Measurements from ENCODE around the gene DAPK1. TPM values are rescaled to one million over a fixed set of nuclear protein-coding genes. Genes with fewer than 3 reads are reported as not detected.
A peak's percentile ranks its signal among the peaks of the same experiment; 100 is the strongest.

DAPK1 gene
- under 1 TPM; 0.29 to 0.47 TPM for total RNA-seq

DNA sequence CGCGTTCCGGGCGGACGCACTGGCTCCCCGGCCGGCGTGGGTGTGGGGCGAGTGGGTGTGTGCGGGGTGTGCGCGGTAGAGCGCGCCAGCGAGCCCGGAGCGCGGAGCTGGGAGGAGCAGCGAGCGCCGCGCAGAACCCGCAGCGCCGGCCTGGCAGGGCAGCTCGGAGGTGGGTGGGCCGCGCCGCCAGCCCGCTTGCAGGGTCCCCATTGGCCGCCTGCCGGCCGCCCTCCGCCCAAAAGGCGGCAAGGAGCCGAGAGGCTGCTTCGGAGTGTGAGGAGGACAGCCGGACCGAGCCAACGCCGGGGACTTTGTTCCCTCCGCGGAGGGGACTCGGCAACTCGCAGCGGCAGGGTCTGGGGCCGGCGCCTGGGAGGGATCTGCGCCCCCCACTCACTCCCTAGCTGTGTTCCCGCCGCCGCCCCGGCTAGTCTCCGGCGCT, at the start of gene DAPK1:
Gene DAPK1, plus strand, starts transcription at position 264 of the 442 bp plus-strand sequence. CDS start 1,211 bp downstream, outside the sequence.
- CTCF ChIA-PET, result no interaction called here
- Mint-ChIP-seq H3K36me3 (ENCODE audit: low read depth) (no peaks in the 10 kb centered on the region), H3K27me3 (ENCODE audit: low read depth) (peaks cover 38% of the 10 kb centered on the region)

DNA sequence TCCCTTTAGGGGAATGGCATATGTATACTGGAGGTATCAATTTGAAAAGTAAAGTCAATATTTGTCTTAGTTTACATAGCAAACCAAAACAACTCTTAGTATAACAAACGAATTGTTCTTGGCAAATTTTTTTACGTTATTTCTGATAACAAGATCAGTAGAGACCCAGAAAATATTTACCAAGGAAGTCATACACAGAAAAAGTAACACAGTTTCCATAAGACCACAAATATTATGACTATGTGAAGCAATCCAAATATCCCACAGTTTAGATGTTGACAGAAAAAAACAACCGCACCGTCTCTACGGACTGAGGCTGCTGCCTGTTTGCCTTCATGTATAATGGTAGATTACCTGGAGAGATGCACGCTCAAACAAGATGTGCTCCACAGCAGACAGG, 46.5 kb upstream of the DAPK1 start:
- Mint-ChIP-seq H3K27ac (no peak overlapping the region), H3K36me3 (ENCODE audit: low read depth) (no peaks in the 10 kb centered on the region), H3K4me3 (no peak overlapping the region), H3K4me1 (ENCODE audit: low read depth) (no peaks in the 10 kb centered on the region), H3K27me3 (ENCODE audit: low read depth) (no peaks in the 10 kb centered on the region), H3K9me3 (ENCODE audit: insufficient read depth) (peaks cover 1% of the 10 kb centered on the region)
- DNase-seq (no peak), ATAC-seq (no peak)
- ChIA-PET CTCF (no interaction called here), POLR2A (no interaction called here)

More for the DNA sequence above, at the start of gene DAPK1:
- Mint-ChIP-seq H3K27ac (no peak within 1 kb of the TSS), H3K4me3 (peak within 1 kb of the TSS; percentile 40), H3K4me1 (ENCODE audit: low read depth) (peaks cover 5% of the 10 kb centered on the region), H3K9me3 (ENCODE audit: insufficient read depth) (no peaks in the 10 kb centered on the region)
- POLR2A ChIA-PET, result no interaction called here
- ATAC-seq (peak; percentile 81), DNase-seq (no peak)

GRCh38 chr9:87455407-87455806, 42.3 kb upstream of the DAPK1 start:
- Mint-ChIP-seq H3K27ac (no peak overlapping the region), H3K27me3 (ENCODE audit: low read depth) (no peaks in the 10 kb centered on the region), H3K36me3 (ENCODE audit: low read depth) (no peaks in the 10 kb centered on the region), H3K4me3 (no peak overlapping the region), H3K4me1 (ENCODE audit: low read depth) (no peaks in the 10 kb centered on the region), H3K9me3 (ENCODE audit: insufficient read depth) (peaks cover 7% of the 10 kb centered on the region)
- ATAC-seq (no peak), DNase-seq (no peak)
- POLR2A ChIA-PET, result no interaction called here
- CTCF ChIA-PET, result no interaction called here

- POLR2A ChIA-PET, result no interaction called here
- Mint-ChIP-seq H3K4me1 (ENCODE audit: low read depth) (no peaks in the 10 kb centered on the region), H3K27ac (no peak overlapping the region), H3K27me3 (ENCODE audit: low read depth) (no peaks in the 10 kb centered on the region), H3K9me3 (ENCODE audit: insufficient read depth) (peaks cover 4% of the 10 kb centered on the region), H3K4me3 (no peak overlapping the region), H3K36me3 (ENCODE audit: low read depth) (no peaks in the 10 kb centered on the region)
- CTCF ChIA-PET, result no interaction called here
- ATAC-seq, result no peak
- DNase-seq, result no peak
Measured at GRCh38 chr9:87461256-87461655, 36.4 kb upstream of the DAPK1 start.

DNA sequence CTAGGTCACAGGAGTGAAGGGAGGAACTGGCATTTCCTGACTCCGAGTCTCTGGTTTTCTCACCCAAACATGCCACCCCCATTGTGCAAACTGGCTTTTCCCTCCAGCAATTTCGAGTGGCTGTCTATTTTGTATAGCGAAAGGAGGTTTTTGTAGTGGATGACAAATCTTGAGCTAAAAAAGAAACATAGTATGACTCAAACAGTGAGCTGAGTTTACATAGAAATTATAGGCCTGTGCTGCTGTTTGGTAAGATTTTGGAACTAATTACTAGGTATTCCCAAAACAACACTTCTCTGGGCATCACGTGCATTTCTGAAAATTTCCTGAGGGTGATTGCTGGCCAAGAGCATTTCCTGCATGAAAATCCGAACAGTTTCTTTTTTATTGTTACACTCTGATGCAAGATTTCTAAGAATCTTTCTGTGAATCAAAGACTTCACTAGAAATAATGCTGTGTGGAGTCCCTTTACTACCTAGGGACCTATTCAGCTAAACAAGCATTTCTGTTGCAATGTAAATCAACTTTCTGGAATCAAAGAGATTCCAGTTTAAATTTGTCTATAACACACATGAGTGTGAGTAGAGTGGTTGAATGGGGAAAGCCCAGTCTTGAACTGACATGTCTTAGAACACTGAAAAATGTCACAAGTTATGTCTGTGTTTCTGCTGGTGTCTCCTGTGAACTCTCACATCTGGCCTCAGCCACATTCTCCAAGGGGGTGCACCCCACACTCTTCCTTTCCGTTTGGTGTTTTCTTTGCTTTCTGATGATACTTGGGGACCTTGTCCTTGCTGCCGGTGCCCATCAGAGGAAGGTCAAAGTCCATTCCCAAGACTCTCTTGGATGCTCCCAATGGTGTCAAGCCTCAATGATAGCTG, 33.3 kb upstream of the DAPK1 start:
- no peaks in the 10 kb centered on the region for H3K36me3 Mint-ChIP-seq (ENCODE audit: low read depth)
- POLR2A ChIA-PET, result no interaction called here
- no peaks in the 10 kb centered on the region for H3K27me3 Mint-ChIP-seq (ENCODE audit: low read depth)

GRCh38 chr9:87464992-87465378, 32.7 kb upstream of the DAPK1 start:
- Mint-ChIP-seq H3K9me3 (ENCODE audit: insufficient read depth) (no peaks in the 10 kb centered on the region), H3K4me1 (ENCODE audit: low read depth) (no peaks in the 10 kb centered on the region), H3K36me3 (ENCODE audit: low read depth) (no peaks in the 10 kb centered on the region), H3K4me3 (no peak overlapping the region), H3K27me3 (ENCODE audit: low read depth) (no peaks in the 10 kb centered on the region), H3K27ac (no peak overlapping the region)
- POLR2A ChIA-PET, result no interaction called here
- no peak for DNase-seq
- CTCF ChIA-PET, result no interaction called here
- ATAC-seq, result no peak

More for the DNA sequence above, 33.3 kb upstream of the DAPK1 start:
- no peak overlapping the region for H3K4me3 Mint-ChIP-seq
- no peaks in the 10 kb centered on the region for H3K4me1 Mint-ChIP-seq (ENCODE audit: low read depth)
- ATAC-seq (no peak), DNase-seq (no peak)
- CTCF ChIA-PET, result no interaction called here
- H3K9me3 Mint-ChIP-seq (ENCODE audit: insufficient read depth), result no peaks in the 10 kb centered on the region
- H3K27ac Mint-ChIP-seq, result no peak overlapping the region

DNA sequence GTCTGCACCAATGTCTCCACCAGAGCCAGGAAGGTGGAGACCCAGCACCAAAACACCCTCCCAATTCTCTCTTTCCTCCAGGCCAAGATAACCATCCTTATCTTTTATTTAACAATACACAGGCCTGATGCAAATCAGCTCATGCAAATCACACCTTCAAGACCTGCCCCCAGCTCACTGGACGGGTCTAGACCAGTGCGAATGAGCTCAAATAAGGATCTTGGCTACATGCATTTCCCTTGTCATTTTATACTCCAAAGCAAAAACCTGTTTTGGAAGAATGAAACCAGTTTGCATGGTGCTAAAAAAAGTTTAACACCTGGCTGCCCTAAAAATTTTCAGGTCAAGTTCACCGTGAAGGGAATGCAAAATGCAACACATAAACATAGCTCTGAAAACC, 31.9 kb upstream of the DAPK1 start:
- ChIA-PET POLR2A (interaction anchor here (0.8 kb wide), 1 partner anchor 39 kb away, joined by 3 read pairs; no protein-coding TSS in a partner anchor), CTCF (no interaction called here)
- no peaks in the 10 kb centered on the region for H3K27me3 Mint-ChIP-seq (ENCODE audit: low read depth)
- H3K36me3 Mint-ChIP-seq (ENCODE audit: low read depth), result no peaks in the 10 kb centered on the region
- ATAC-seq (no peak), DNase-seq (no peak)
- no peaks in the 10 kb centered on the region for H3K9me3 Mint-ChIP-seq (ENCODE audit: insufficient read depth)
- H3K4me1 Mint-ChIP-seq (ENCODE audit: low read depth), result no peaks in the 10 kb centered on the region
- no peak overlapping the region for H3K4me3 Mint-ChIP-seq
- no peak overlapping the region for H3K27ac Mint-ChIP-seq

GRCh38 chr9:87467187-87467586, 30.5 kb upstream of the DAPK1 start:
- no peaks in the 10 kb centered on the region for H3K9me3 Mint-ChIP-seq (ENCODE audit: insufficient read depth)
- no peak for DNase-seq
- no peaks in the 10 kb centered on the region for H3K27me3 Mint-ChIP-seq (ENCODE audit: low read depth)
- ATAC-seq, result no peak
- H3K36me3 Mint-ChIP-seq (ENCODE audit: low read depth), result no peaks in the 10 kb centered on the region
- CTCF ChIA-PET, result no interaction called here
- no peaks in the 10 kb centered on the region for H3K4me1 Mint-ChIP-seq (ENCODE audit: low read depth)
- POLR2A ChIA-PET, result no interaction called here
- H3K27ac Mint-ChIP-seq, result no peak overlapping the region
- no peak overlapping the region for H3K4me3 Mint-ChIP-seq

DNA sequence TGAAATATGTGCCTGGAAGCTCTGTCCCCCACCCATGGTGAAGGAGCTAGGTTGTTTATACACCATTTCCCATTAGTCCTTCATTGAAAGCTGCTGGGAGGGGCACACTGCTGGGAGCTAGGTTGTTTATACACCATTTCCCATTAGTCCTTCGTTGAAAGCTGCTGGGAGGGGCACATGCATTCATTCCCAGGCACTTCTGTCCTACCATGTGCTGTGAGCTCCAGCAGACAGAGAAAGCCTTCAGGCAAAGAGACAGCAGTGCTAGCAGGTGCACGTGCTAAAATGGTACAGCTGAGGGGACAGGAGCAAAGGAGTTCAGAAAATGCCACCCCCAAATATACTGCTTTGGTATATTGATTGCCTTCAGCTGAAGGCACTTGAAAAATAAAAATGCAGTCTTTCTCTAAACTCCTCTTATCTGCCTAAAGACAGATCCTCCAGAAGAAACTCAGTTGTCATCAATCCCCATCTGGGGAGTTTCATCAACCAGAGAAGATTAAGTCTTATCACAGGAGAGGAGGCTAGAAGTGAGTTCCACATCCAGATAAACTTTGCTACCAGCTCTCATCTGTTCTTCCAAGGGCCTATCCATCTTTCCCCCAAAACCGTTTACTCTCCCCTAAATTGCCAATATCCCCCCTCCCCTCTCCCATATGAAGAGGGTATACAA, 27.7 kb upstream of the DAPK1 start:
- Mint-ChIP-seq H3K4me1 (ENCODE audit: low read depth) (no peaks in the 10 kb centered on the region), H3K27me3 (ENCODE audit: low read depth) (no peaks in the 10 kb centered on the region), H3K27ac (no peak overlapping the region), H3K36me3 (ENCODE audit: low read depth) (no peaks in the 10 kb centered on the region), H3K9me3 (ENCODE audit: insufficient read depth) (no peaks in the 10 kb centered on the region), H3K4me3 (no peak overlapping the region)
- ATAC-seq (no peak), DNase-seq (no peak)
- ChIA-PET POLR2A (no interaction called here), CTCF (no interaction called here)

DNA sequence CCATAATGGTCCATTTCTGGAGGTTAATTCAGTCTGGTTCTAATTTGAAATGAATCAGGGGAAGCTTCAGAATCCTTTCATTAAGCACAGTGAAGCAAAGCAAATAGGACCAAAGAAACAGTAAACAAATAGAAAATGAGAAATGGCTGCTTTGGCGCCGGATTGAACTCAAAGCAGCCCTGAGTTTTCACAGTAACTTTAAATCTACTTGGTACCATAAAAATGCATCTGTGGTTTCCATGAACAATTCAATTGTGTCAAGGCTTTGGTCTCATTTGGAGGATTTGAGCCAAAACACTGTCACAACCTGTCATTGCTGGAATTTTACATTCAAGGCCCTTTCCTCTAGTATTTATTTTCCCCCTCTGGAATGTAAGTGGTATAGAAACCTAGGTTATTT, 25.9 kb upstream of the DAPK1 start:
- no peak for ATAC-seq
- Mint-ChIP-seq H3K27me3 (ENCODE audit: low read depth) (no peaks in the 10 kb centered on the region), H3K36me3 (ENCODE audit: low read depth) (no peaks in the 10 kb centered on the region), H3K9me3 (ENCODE audit: insufficient read depth) (no peaks in the 10 kb centered on the region), H3K4me1 (ENCODE audit: low read depth) (no peaks in the 10 kb centered on the region), H3K27ac (no peak overlapping the region), H3K4me3 (no peak overlapping the region)
- POLR2A ChIA-PET, result no interaction called here
- CTCF ChIA-PET, result no interaction called here
- DNase-seq, result no peak

DNA sequence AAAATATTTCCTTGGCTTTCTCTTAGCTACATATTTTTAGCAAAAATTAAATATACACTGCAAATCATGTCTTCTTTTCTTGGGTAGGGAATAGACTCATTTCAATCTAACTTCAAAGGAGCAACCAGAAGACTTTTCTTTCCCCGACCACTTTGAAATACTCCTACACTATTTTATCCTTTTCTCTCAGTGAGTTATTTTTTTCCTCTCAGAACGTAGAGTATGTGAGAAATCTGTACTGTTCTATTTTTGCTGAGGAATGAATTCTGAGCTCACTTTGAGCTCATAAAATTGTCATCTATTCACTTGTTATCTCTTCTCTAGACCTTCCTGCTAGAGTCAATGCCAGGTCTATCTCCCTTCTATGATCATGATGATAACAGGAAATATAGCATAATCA, 22.2 kb upstream of the DAPK1 start:
- ChIA-PET CTCF (no interaction called here), POLR2A (no interaction called here)
- DNase-seq (no peak), ATAC-seq (no peak)
- Mint-ChIP-seq H3K9me3 (ENCODE audit: insufficient read depth) (no peaks in the 10 kb centered on the region), H3K4me3 (no peak overlapping the region), H3K27me3 (ENCODE audit: low read depth) (no peaks in the 10 kb centered on the region), H3K36me3 (ENCODE audit: low read depth) (no peaks in the 10 kb centered on the region), H3K27ac (no peak overlapping the region), H3K4me1 (ENCODE audit: low read depth) (peaks cover 5% of the 10 kb centered on the region)

DNA sequence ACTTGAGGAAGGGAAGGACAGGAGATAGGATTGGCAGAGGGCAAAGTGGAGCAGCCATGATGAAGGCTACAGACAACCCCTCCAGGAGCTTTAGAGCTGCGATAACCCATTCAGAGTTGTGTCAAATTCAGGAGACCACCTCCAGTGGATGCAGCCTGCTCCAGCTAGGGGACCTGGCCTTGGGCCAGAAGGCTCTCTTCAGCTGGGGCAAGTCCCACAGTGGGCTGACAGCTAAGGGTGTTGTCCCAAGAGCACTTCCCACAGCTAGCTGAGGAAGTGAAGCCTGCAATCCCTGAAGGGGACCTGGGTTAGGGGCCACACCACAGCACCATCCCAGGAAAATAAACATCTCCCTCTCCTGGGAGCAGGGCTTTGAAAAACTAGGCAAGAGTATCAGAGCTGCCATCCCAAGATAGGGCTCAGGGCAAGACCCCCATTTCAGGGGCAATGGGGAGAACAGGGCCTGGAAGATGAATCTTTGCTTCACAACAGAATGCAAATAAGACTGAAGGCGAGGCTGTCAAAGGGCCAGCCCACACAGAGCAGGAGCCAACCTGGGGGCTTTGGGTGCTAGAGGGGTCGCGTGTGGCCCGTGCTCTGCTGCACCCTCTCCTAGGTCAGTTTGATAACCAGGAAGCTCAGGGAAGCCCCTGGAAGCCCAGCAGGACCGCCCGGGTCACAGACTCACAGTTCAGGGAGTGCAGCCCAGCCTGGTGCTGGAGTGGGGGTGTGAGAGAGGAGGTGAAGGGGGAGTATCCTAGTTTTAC, 19.3 kb upstream of the DAPK1 start:
- POLR2A ChIA-PET, result no interaction called here
- no peak overlapping the region for H3K4me3 Mint-ChIP-seq
- no peak for ATAC-seq

More for the DNA sequence above, 19.3 kb upstream of the DAPK1 start:
- H3K9me3 Mint-ChIP-seq (ENCODE audit: insufficient read depth), result no peaks in the 10 kb centered on the region
- CTCF ChIA-PET, result no interaction called here
- no peak overlapping the region for H3K27ac Mint-ChIP-seq
- no peaks in the 10 kb centered on the region for H3K36me3 Mint-ChIP-seq (ENCODE audit: low read depth)
- H3K27me3 Mint-ChIP-seq (ENCODE audit: low read depth), result no peaks in the 10 kb centered on the region
- no peak for DNase-seq
- peaks cover 5% of the 10 kb centered on the region for H3K4me1 Mint-ChIP-seq (ENCODE audit: low read depth)
